Activated B cell treated with CpG ODN at 0.5 μM for 24 hours (primary cell): ENCODE measurements around the gene PPP1R16B. TPM values are rescaled to one million over a fixed set of nuclear protein-coding genes. Genes with fewer than 3 reads are reported as not detected.

Source experiments
- ATAC-seq: fragments of 200-7000 bp; cut with Tn5 transposase; one replicate; pipeline ENCODE4 v1.10.0; 2021; ENCODE audit warnings: low read depth, mild to moderate bottlenecking, moderate library complexity
- CTCF ChIA-PET: fragments of 350-600 bp; sonication (Branson Sonifier 250); formaldehyde crosslinking; loops from one replicate; lab custom pipeline; 2021; ENCODE audit warnings: antibody characterized with exemption; lab: Charles Lee
- POLR2A ChIA-PET: fragments of 350-600 bp; sonication (Branson Sonifier 250); formaldehyde crosslinking; loops from one replicate; lab custom pipeline; 2021; ENCODE audit warnings: antibody characterized with exemption; lab: Charles Lee
- DNase-seq: peaks from one replicate; pipeline ENCODE4 v3.0.0; 2022
- H3K27ac Mint-ChIP-seq: one replicate; pipeline ENCODE4 v1.8.0; 2020; ENCODE audit warnings: mixed read lengths
- H3K27me3 Mint-ChIP-seq: one replicate; pipeline ENCODE4 v1.8.0; 2021; ENCODE audit warnings: mixed read lengths
- H3K36me3 Mint-ChIP-seq: one replicate; pipeline ENCODE4 v1.8.0; 2021; ENCODE audit warnings: low read depth, mixed read lengths
- H3K4me1 Mint-ChIP-seq: one replicate; pipeline ENCODE4 v1.8.0; 2021; ENCODE audit warnings: mixed read lengths
- H3K4me3 Mint-ChIP-seq: one replicate; pipeline ENCODE4 v1.8.0; 2020; ENCODE audit warnings: mild to moderate bottlenecking, mixed read lengths
- H3K9me3 Mint-ChIP-seq: one replicate; pipeline ENCODE4 v1.8.0; 2020; ENCODE audit warnings: mixed read lengths
- intact Hi-C: fragments of 100-400 bp; cut with micrococcal nuclease; formaldehyde crosslinking; loops from one replicate; pipeline ENCODE4 v1.15.1; 2024
- total RNA-seq: library from RNA; stranded (reverse); gene quantifications from 2 replicates; pipeline ENCODE4 v1.2.3, GENCODE V29; 2022
- TF ChIP-seq, protein P1 (sequence below): fragments of 200-600 bp; IDR thresholded peaks from one replicate; pipeline ENCODE4 v1.8.0; 2022; ENCODE audit warnings: antibody characterized with exemption, mild to moderate bottlenecking

Gene PPP1R16B
- total RNA-seq, 1 donor from 2014 or later: 99.3 TPM

DNA sequence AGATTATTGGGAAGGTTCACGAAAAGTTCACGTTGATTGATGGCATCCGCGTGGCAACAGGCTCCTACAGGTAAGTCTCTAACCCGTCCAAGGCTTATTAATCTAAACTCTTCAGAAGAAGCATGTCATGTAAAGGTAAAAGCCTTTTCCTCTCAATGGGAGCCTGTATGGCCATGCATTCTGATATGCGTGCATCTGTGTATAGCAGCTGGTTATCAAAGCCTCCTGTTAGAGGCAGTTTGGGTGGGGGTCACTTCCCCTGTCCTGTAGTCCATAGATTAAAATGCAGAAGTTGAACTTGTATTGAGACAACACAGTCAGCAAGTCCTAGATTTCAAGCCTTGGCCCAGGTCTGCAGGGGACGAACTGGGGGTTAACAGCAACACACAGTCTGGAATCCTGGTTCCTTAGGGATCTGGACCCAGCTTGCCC, 142.4 kb downstream of the PPP1R16B start:
- DNase-seq: no peak
- H3K36me3 Mint-ChIP-seq: no peaks in the 10 kb centered on the region
- no peak for ATAC-seq
- H3K4me1 Mint-ChIP-seq: no peaks in the 10 kb centered on the region
- intact Hi-C loops: no loop called here
- ChIA-PET CTCF (no interaction called here), POLR2A (no interaction called here)
- H3K27ac Mint-ChIP-seq: no peak overlapping the region
- H3K4me3 Mint-ChIP-seq: no peak overlapping the region
- TF ChIP-seq, protein P1, sequence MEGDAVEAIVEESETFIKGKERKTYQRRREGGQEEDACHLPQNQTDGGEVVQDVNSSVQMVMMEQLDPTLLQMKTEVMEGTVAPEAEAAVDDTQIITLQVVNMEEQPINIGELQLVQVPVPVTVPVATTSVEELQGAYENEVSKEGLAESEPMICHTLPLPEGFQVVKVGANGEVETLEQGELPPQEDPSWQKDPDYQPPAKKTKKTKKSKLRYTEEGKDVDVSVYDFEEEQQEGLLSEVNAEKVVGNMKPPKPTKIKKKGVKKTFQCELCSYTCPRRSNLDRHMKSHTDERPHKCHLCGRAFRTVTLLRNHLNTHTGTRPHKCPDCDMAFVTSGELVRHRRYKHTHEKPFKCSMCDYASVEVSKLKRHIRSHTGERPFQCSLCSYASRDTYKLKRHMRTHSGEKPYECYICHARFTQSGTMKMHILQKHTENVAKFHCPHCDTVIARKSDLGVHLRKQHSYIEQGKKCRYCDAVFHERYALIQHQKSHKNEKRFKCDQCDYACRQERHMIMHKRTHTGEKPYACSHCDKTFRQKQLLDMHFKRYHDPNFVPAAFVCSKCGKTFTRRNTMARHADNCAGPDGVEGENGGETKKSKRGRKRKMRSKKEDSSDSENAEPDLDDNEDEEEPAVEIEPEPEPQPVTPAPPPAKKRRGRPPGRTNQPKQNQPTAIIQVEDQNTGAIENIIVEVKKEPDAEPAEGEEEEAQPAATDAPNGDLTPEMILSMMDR: no peak
- no peaks in the 10 kb centered on the region for H3K9me3 Mint-ChIP-seq
- H3K27me3 Mint-ChIP-seq: no peaks in the 10 kb centered on the region

DNA sequence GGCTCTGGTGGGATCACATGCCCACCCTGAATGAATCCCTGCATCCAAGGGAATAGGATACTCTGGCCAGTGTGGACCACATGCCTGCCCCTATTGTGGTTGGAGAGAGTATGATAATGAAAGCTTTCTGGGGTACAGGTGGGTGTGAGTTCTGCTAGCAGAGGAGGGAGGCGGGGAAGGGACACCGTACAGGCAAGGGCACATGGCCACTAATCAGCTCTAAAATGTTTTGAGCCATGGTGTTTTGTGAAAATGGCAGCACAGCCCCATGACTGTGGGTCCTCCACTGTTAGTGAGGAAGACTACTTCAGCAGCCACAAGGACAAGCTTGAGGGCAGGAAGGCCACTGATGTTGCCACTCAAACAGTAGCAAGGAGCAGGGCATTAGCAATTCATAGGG, 144.8 kb downstream of the PPP1R16B start:
- Mint-ChIP-seq H3K36me3 (no peaks in the 10 kb centered on the region), H3K27me3 (no peaks in the 10 kb centered on the region), H3K4me3 (no peak overlapping the region), H3K27ac (no peak overlapping the region), H3K9me3 (no peaks in the 10 kb centered on the region), H3K4me1 (no peaks in the 10 kb centered on the region)
- ATAC-seq: no peak
- ChIA-PET POLR2A (no interaction called here), CTCF (no interaction called here)
- intact Hi-C loops: no loop called here
- TF ChIP-seq, protein P1: no peak
- DNase-seq: no peak

DNA sequence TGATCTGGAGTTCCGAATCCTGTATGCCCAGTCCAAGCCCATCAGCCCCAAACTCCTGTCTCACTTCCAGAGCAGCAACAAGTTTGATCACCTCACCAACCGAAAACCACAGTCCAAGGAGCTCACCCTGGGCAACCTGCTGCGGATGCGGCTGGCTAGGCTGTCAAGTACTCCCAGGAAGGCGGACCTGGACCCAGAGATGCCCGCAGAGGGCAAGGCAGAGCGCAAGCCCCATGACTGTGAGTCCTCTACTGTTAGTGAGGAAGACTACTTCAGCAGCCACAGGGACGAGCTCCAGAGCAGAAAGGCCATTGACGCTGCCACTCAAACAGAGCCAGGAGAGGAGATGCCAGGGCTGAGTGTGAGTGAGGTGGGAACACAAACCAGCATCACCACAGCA, 146.1 kb downstream of the PPP1R16B start:
- no peaks in the 10 kb centered on the region for H3K9me3 Mint-ChIP-seq
- H3K4me1 Mint-ChIP-seq: no peaks in the 10 kb centered on the region
- DNase-seq (no peak), ATAC-seq (no peak)
- H3K36me3 Mint-ChIP-seq: no peaks in the 10 kb centered on the region
- H3K27ac Mint-ChIP-seq: no peak overlapping the region
- TF ChIP-seq, protein P1: no peak
- no peak overlapping the region for H3K4me3 Mint-ChIP-seq
- ChIA-PET POLR2A (no interaction called here), CTCF (no interaction called here)
- intact Hi-C loops: no loop called here
- no peaks in the 10 kb centered on the region for H3K27me3 Mint-ChIP-seq

DNA sequence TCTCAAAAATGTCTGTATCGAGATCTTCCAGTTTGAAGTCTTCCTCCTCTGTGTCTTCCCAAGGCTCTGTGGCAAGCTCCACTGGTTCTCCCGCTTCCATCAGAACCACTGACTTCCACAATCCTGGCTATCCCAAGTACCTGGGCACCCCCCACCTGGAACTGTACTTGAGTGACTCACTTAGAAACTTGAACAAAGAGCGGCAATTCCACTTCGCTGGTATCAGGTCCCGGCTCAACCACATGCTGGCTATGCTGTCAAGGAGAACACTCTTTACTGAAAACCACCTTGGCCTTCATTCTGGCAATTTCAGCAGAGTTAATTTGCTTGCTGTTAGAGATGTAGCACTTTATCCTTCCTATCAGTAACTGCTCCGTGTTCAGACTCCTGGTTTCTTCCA, 146.7 kb downstream of the PPP1R16B start:
- Mint-ChIP-seq H3K4me1 (no peaks in the 10 kb centered on the region), H3K27ac (no peak overlapping the region), H3K4me3 (no peak overlapping the region), H3K9me3 (no peaks in the 10 kb centered on the region), H3K27me3 (no peaks in the 10 kb centered on the region), H3K36me3 (no peaks in the 10 kb centered on the region)
- POLR2A ChIA-PET: no interaction called here
- no peak for DNase-seq
- TF ChIP-seq, protein P1: no peak
- intact Hi-C loops: no loop called here
- ATAC-seq: no peak
- CTCF ChIA-PET: no interaction called here

DNA sequence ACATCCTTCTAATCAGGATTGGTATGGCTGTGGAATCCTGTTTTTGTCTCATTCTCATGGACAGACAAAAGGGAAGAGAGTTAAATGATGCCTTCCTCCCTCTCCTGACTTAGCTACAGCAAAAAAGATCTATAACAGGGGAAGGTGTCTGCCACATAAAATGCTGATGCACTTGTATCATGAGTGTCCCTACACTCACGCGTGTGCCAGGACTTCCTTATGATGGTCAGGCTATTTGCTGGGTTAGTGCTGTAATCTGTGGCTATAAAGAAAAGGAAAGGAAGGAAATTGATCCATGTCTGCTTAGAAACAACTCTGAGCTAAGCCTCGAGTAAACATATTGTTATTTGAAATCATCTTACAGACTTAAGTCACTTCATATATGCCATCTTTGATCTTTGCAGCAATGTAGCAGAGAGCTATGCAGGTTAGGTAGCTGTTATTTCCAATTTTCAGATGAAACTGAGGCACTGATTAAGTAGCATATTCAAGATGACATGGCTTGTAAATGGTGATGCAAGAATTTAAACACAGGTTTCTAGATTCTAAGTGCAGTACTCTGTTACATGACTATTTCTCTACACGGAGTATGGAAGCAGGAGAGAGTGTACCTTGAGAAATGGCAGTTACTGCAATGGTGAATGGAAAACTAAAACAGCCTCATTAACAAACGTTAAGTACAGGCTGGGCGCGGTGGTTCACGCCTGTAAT, 148.3 kb downstream of the PPP1R16B start:
- no peaks in the 10 kb centered on the region for H3K36me3 Mint-ChIP-seq
- H3K27me3 Mint-ChIP-seq: no peaks in the 10 kb centered on the region
- ATAC-seq (no peak), DNase-seq (no peak)
- no peaks in the 10 kb centered on the region for H3K4me1 Mint-ChIP-seq
- no peaks in the 10 kb centered on the region for H3K9me3 Mint-ChIP-seq
- TF ChIP-seq, protein P1: no peak
- no peak overlapping the region for H3K4me3 Mint-ChIP-seq
- ChIA-PET CTCF (no interaction called here), POLR2A (interaction anchor here (0.6 kb wide), 1 partner anchor 1149 kb away, joined by 3 read pairs; no protein-coding TSS in a partner anchor)
- no peak overlapping the region for H3K27ac Mint-ChIP-seq
- intact Hi-C loops: no loop called here
